Thoracic aorta endothelial cell (primary cell): ENCODE measurements around the gene SNPH. TPM values are rescaled to one million over a fixed set of nuclear protein-coding genes. Genes with fewer than 3 reads are reported as not detected.

Experiments
- total RNA-seq: library from RNA; depleted of rRNA; stranded (reverse); fragments of >200 nt; gene quantifications from 2 replicates; pipeline ENCODE4 v1.2.3, GENCODE V29; 2012

The SNPH gene, protein sequence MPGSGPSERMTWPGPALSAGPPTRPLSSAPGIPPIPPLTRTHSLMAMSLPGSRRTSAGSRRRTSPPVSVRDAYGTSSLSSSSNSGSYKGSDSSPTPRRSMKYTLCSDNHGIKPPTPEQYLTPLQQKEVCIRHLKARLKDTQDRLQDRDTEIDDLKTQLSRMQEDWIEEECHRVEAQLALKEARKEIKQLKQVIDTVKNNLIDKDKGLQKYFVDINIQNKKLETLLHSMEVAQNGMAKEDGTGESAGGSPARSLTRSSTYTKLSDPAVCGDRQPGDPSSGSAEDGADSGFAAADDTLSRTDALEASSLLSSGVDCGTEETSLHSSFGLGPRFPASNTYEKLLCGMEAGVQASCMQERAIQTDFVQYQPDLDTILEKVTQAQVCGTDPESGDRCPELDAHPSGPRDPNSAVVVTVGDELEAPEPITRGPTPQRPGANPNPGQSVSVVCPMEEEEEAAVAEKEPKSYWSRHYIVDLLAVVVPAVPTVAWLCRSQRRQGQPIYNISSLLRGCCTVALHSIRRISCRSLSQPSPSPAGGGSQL
- total RNA-seq = 4.8 and 6.9 TPM in 2 replicates

GRCh38 chr20:1266167-1266973 lies at the start of gene SNPH:
TSS of gene SNPH (plus strand) at chr20:1266294. CDS start at chr20:1296240, 29,946 bp downstream.

GRCh38 chr20:1225783-1226654 lies 40.1 kb upstream of the SNPH start, which contains the start of gene RAD21L1:
TSS of gene RAD21L1 (plus strand) at chr20:1226044. CDS start at chr20:1228454, 2,410 bp downstream.

DNA sequence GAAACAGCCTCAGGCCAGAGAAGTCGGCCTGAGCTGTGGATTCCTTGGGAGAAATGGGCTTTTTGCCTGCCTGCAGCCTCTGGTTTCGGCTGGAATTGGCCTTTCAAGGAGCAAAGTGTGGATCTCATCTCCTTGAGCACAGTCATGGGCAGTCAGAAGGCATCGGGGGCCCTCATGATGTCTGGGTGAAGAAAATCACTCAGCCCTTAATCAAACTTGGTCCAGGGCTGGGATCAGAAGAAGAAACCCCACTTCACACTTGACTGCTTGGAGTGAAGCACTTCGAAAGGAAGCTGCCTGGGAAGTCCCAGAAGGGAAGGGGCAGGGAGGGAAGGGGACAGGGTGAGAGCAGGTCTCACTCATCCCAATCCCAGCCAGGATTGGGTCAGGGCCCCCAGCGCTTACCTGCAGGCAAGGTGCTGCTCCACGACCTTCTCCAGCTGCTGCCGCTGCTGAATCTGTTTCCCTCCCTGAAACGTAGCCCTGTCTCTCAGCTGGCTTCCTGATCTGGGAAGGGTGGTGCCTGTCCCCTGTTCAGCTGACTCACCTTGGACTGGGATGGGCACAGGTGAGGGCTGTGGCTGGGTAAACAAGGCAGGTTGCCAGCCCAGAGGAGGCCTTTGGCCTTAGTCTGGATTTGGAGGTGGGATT lies 62.7 kb downstream of the SNPH start, which contains the start of gene SDCBP2:
Gene SDCBP2 (minus strand): TSS at position 460 of the 651 bp plus-strand sequence. CDS start 8,723 bp downstream, outside the sequence.

Other genes with a start within 250 kb of the SNPH start
- 103 and 160 TPM in 2 replicates for gene PSMF1, start 147.7 kb upstream of the SNPH start, total RNA-seq
- gene TMEM74B, start 81.3 kb upstream of the SNPH start, total RNA-seq = 0.13 and 0.79 TPM in 2 replicates
- not detected in 2 replicates for gene C20orf202, start 62.8 kb upstream of the SNPH start, total RNA-seq
- 0.07 and 0.53 TPM in 2 replicates for gene RAD21L1, start 40.2 kb upstream of the SNPH start, total RNA-seq
- gene SDCBP2, start 62.8 kb downstream of the SNPH start, total RNA-seq = 4.0 and 4.1 TPM in 2 replicates
- 412 and 489 TPM in 2 replicates for gene FKBP1A, start 126.8 kb downstream of the SNPH start, total RNA-seq
- gene NSFL1C, start 200.6 kb downstream of the SNPH start, total RNA-seq = 41.9 and 50.4 TPM in 2 replicates
- 0.79 and 1.3 TPM in 2 replicates for gene SIRPB2, start 225.1 kb downstream of the SNPH start, total RNA-seq